ENCODE measurements around the gene PPP6R2. TPM values are rescaled to one million over a fixed set of nuclear protein-coding genes. Genes with fewer than 3 reads are reported as not detected.
A peak's percentile ranks its signal among the peaks of the same experiment; 100 is the strongest.

PPP6R2 gene
- total RNA-seq, 1 experiment from 2014 or later, result 42.6 TPM

- H2BK15ac ChIP-seq (ENCODE audit: low read depth, low read length), result no peak overlapping the region
- no peak overlapping the region for H3T11ph ChIP-seq (ENCODE audit: low read length)
- H2AK5ac ChIP-seq (ENCODE audit: insufficient read length, low read length), result no peak overlapping the region
- H3K14ac ChIP-seq (ENCODE audit: insufficient read depth, low read length), result no peak overlapping the region
- Mint-ChIP-seq H3K4me3 (peak overlapping the region; percentile 22 to 42; a peak in 3 of 5 replicates), H3K27me3 (ENCODE audit: low read depth) (peaks cover 4% of the 10 kb centered on the region), H3K36me3 (ENCODE audit: insufficient read depth in 1 of 3, low read depth in 3 of 3) (no peaks in the 10 kb centered on the region; a peak in 1 of 7 replicates), H3K9me3 (no peaks in the 10 kb centered on the region), H3K4me1 (peaks cover 20 to 28% of the 10 kb centered on the region in 2 experiments), H3K27ac (no peak overlapping the region)
- H2BK120ac ChIP-seq (ENCODE audit: low read depth, low read length, poor library complexity, severe bottlenecking), result no peak overlapping the region
- no peak for TF ChIP-seq CTCF (conservative IDR thresholded peaks at IDR 0.05)
- no peak for DNase-seq
- H2BK5ac ChIP-seq (ENCODE audit: insufficient read length, low read length), result no peak overlapping the region
- H3K4ac ChIP-seq (ENCODE audit: low read depth, low read length), result no peak overlapping the region
- no peaks in the 10 kb centered on the region for H3K79me2 ChIP-seq (ENCODE audit: insufficient read depth, low read length)
- no peaks in the 10 kb centered on the region for H4K20me1 ChIP-seq (ENCODE audit: control insufficient read depth, insufficient read depth, insufficient read length)
- H3K18ac ChIP-seq (ENCODE audit: insufficient read length, low read depth, low read length), result no peak overlapping the region
- H3K56ac ChIP-seq (ENCODE audit: insufficient read length, low read depth, low read length), result no peak overlapping the region
- peaks cover 5% of the 10 kb centered on the region for H3K23me2 ChIP-seq (ENCODE audit: insufficient read length, low read depth, low read length, poor library complexity, severe bottlenecking)
- H4K91ac ChIP-seq (ENCODE audit: insufficient read length, low read depth, low read length), result no peak overlapping the region
- no peak overlapping the region for H3K27ac ChIP-seq (ENCODE audit: insufficient read length, low read depth, low read length)
- H2BK20ac ChIP-seq (ENCODE audit: low read depth, low read length, poor library complexity, severe bottlenecking), result no peak overlapping the region
- H3K9me3 ChIP-seq (ENCODE audit: control insufficient read depth, low read depth, low read length), result no peaks in the 10 kb centered on the region
- H4K8ac ChIP-seq (replicated peaks; ENCODE audit: insufficient read length, low read depth, low read length), result no peak overlapping the region
- no peak overlapping the region for H4K5ac ChIP-seq (ENCODE audit: insufficient read length, low read depth, low read length)
- no peak overlapping the region for H3K4me2 ChIP-seq (ENCODE audit: insufficient read depth, insufficient read length, low read length)
- H3K27me3 ChIP-seq (ENCODE audit: insufficient read depth, low read length), result no peaks in the 10 kb centered on the region
- H2AFZ ChIP-seq (ENCODE audit: low read length), result no peak overlapping the region
- no CpG with 5 or more reads among the region's 19 CpGs for WGBS (ENCODE audit: extremely low coverage, insufficient read length, low lambda C conversion rate)
- H3K23ac ChIP-seq (ENCODE audit: insufficient read length, low read depth, low read length), result no peak overlapping the region
- no peaks in the 10 kb centered on the region for H3K79me1 ChIP-seq (ENCODE audit: insufficient read depth, low read depth, low read length, poor library complexity, severe bottlenecking)
- H3K9ac ChIP-seq (ENCODE audit: extremely low read depth, insufficient read length, low read length), result no peak overlapping the region
- no peak overlapping the region for H2BK12ac ChIP-seq (ENCODE audit: insufficient read length, low read depth, low read length)
- no peaks in the 10 kb centered on the region; the same call in 1 of the 2 replicates for H3K4me1 ChIP-seq (ENCODE audit: insufficient read depth, low read length)
Observed at GRCh38 chr22:50307890-50308596, 35.1 kb upstream of the PPP6R2 start.

Measured in H9 (cell line).